HepG2 (cell line): ENCODE measurements around the gene TTC38. TPM values are rescaled to one million over a fixed set of nuclear protein-coding genes. Genes with fewer than 3 reads are reported as not detected.

Experiments
- BRD4 ChIP-seq: sonication (generic); formaldehyde crosslinking; IDR thresholded peaks from 2 replicates; pipeline ENCODE4 v1.4.0; 2020; ENCODE audit warnings: missing genetic modification reagents
- CBX5 ChIP-seq: sonication (generic); formaldehyde crosslinking; IDR thresholded peaks from 2 replicates; pipeline ENCODE4 v1.4.0; 2020; ENCODE audit warnings: missing genetic modification reagents, borderline replicate concordance
- CEBPB ChIP-seq: IDR thresholded peaks from 2 replicates; pipeline ENCODE4 v1.6.1; 2011; ENCODE audit warnings: low read depth, low read length, improper control_type of control experiment, borderline replicate concordance
- DNMT3B ChIP-seq: conservative IDR thresholded peaks from 2 replicates; pipeline ENCODE4 v1.6.1; 2016; ENCODE audit warnings: missing biosample characterization, control low read depth
- FOSL1 ChIP-seq: sonication (generic); formaldehyde crosslinking; IDR thresholded peaks from 2 replicates; pipeline ENCODE4 v1.9.0; 2021; ENCODE audit warnings: missing genetic modification reagents, borderline replicate concordance
- KDM2A ChIP-seq: sonication (generic); formaldehyde crosslinking; IDR thresholded peaks from 2 replicates; pipeline ENCODE4 v1.4.0; 2020; ENCODE audit warnings: low read depth, missing genetic modification reagents, borderline replicate concordance
- MNT ChIP-seq: fragments of 450-650 bp; IDR thresholded peaks from 2 replicates; pipeline ENCODE4 v1.6.1; 2016
- RARA ChIP-seq: IDR thresholded peaks from 2 replicates; pipeline ENCODE4 v1.6.1; 2016; ENCODE audit warnings: missing genetic modification reagents, missing compliant biosample characterization
- SNAI1 ChIP-seq: sonication (generic); formaldehyde crosslinking; IDR thresholded peaks from 2 replicates; pipeline ENCODE4 v1.5.0; 2020; ENCODE audit warnings: mild to moderate bottlenecking, missing genetic modification reagents, borderline replicate concordance
- SNRNP70 ChIP-seq: fragments of 200-400 bp; formaldehyde crosslinking; IDR thresholded peaks from 2 replicates; pipeline ENCODE4 v1.6.1; 2017; ENCODE audit warnings: mild to moderate bottlenecking, low read depth, low read length, moderate library complexity
- ZBTB4 ChIP-seq: sonication (generic); formaldehyde crosslinking; IDR thresholded peaks from 2 replicates; pipeline ENCODE4 v1.4.0; 2020; ENCODE audit warnings: missing genetic modification reagents, mild to moderate bottlenecking, borderline replicate concordance
- ZFP36L2 ChIP-seq: sonication (generic); formaldehyde crosslinking; IDR thresholded peaks from 2 replicates; pipeline ENCODE4 v1.4.0; 2020; ENCODE audit warnings: missing genetic modification reagents
- ZFP41 ChIP-seq: sonication (generic); formaldehyde crosslinking; IDR thresholded peaks from 2 replicates; pipeline ENCODE4 v1.4.0; 2020; ENCODE audit warnings: mild to moderate bottlenecking, missing genetic modification reagents, borderline replicate concordance
- ZNF451 ChIP-seq: sonication (generic); formaldehyde crosslinking; IDR thresholded peaks from 2 replicates; pipeline ENCODE4 v1.5.0; 2020; ENCODE audit warnings: mild to moderate bottlenecking, missing genetic modification reagents
- ZNF549 ChIP-seq: sonication (generic); formaldehyde crosslinking; IDR thresholded peaks from 2 replicates; pipeline ENCODE4 v1.5.0; 2020; ENCODE audit warnings: missing genetic modification reagents
- ZNF747 ChIP-seq: sonication (generic); formaldehyde crosslinking; IDR thresholded peaks from 2 replicates; pipeline ENCODE4 v1.8.1; 2023; ENCODE audit warnings: missing genetic modification reagents, mild to moderate bottlenecking, borderline replicate concordance
- ZNF780A ChIP-seq: sonication (generic); formaldehyde crosslinking; IDR thresholded peaks from 2 replicates; pipeline ENCODE4 v1.8.0; 2022; ENCODE audit warnings: mild to moderate bottlenecking, missing genetic modification reagents, moderate library complexity
- polyA plus RNA-seq, 8 experiments: library from polyadenylated mRNA; depleted of rRNA in 3 of 8; stranded (reverse) in 7 of 8; unstranded in 1 of 8; fragments of >200 nt; fragmentation: Illumina TruSeq in 4 of 8; extraction: Trizol in 4 of 8; gene quantifications; 2 replicates each; pipeline versions ENCODE4 v1.2.1 to v1.2.3, GENCODE V29; 2011 to 2016; ENCODE audit warnings: low read depth in 4 of 8, missing spikeins in 1 of 8, mixed read lengths in 1 of 8; ENCODE audit not compliant: insufficient read depth in 1 of 8
- total RNA-seq, 5 experiments: library from RNA; depleted of rRNA; stranded (reverse); fragments of >200 nt; fragmentation: Illumina TruSeq; extraction: Trizol; gene quantifications; 2 replicates each; pipeline ENCODE4 v1.2.3, GENCODE V29; 2016; ENCODE audit warnings: low read depth in 1 of 5
- TF ChIP-seq, protein P1 (sequence below): sonication (generic); formaldehyde crosslinking; conservative IDR thresholded peaks from 2 replicates; pipeline ENCODE4 v1.4.0; 2020; ENCODE audit warnings: missing genetic modification reagents
- TF ChIP-seq, protein P2 (sequence below): sonication (generic); formaldehyde crosslinking; conservative IDR thresholded peaks from 2 replicates; pipeline ENCODE4 v1.4.0; 2020; ENCODE audit warnings: missing genetic modification reagents

Gene TTC38
- total and polyA plus RNA-seq, 2 of the 13 experiments (the other 11 are each of a cell fraction or from before 2014, with no cell fraction given): 101 to 105 TPM

DNA sequence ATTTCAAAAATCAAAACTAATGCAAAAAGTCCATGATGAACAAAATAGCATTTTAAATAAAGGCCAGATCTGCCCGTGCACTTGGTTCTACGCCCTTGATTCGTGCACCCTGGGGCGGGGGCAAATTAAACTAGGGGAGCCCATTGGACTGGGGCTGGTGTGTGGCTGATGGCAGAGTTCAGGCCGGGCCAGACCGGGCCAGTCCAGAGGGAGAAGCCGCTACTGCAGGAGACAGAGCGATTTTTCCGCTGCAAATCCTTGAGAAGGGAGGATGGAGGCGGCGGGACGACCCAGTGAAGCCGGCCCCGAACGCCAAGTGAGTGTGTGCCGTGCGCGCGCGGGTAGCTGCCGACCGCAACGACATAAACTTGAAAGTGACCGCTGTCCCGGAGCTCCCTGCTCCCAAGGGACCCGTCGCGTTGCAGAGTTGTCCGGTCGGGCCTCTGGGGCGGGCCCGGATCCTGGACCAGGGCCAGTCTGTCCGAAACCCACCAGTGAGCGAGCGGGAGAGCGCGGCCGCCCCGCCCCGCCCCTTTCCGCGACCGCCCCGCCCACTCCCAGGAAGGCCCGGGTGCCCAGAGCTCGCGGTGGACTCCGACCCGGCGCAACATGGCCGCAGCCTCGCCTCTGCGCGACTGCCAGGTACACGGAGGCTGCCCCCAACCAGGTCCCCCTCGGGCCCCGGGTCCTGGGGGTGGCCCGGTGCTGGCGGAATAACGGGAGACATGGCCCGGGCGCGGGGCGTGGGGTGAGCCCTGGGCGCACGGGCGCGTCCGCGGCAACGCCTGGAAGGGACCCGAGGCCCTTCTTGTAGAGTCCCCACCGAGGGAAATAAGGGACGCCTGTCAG is at the start of gene TTC38 (continued):
- TF ChIP-seq MNT: 0 out of 2 replicates have a peak, but pooled peaks have one; percentile 2
- TF ChIP-seq ZNF747 (CRISPR knock-in tag): no peak
- no peak for TF ChIP-seq ZFP36L2
- TF ChIP-seq, protein P1, sequence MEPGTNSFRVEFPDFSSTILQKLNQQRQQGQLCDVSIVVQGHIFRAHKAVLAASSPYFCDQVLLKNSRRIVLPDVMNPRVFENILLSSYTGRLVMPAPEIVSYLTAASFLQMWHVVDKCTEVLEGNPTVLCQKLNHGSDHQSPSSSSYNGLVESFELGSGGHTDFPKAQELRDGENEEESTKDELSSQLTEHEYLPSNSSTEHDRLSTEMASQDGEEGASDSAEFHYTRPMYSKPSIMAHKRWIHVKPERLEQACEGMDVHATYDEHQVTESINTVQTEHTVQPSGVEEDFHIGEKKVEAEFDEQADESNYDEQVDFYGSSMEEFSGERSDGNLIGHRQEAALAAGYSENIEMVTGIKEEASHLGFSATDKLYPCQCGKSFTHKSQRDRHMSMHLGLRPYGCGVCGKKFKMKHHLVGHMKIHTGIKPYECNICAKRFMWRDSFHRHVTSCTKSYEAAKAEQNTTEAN (CRISPR knock-in tag): no peak
- no peak for TF ChIP-seq ZNF451
- no peak for TF ChIP-seq ZFP41
- no peak for TF ChIP-seq CEBPB
- TF ChIP-seq BRD4: 0 out of 2 replicates have a peak, but pooled peaks have one; percentile 16
- TF ChIP-seq, protein P2, sequence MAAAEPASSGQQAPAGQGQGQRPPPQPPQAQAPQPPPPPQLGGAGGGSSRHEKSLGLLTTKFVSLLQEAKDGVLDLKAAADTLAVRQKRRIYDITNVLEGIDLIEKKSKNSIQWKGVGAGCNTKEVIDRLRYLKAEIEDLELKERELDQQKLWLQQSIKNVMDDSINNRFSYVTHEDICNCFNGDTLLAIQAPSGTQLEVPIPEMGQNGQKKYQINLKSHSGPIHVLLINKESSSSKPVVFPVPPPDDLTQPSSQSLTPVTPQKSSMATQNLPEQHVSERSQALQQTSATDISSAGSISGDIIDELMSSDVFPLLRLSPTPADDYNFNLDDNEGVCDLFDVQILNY (CRISPR knock-in tag): 0 out of 2 replicates have a peak, but pooled peaks have one; percentile 31
- no peak for TF ChIP-seq SNAI1 (CRISPR knock-in tag)
- TF ChIP-seq FOSL1 (CRISPR knock-in tag): no peak
- TF ChIP-seq DNMT3B (CRISPR knock-in tag): no peak
- TF ChIP-seq ZNF780A (CRISPR knock-in tag): no peak
- no peak for TF ChIP-seq SNRNP70
- TF ChIP-seq ZBTB4 (CRISPR knock-in tag): peak; percentile 70; the same call in 1 of the 2 replicates
- 0 out of 2 replicates have a peak, but pooled peaks have one; percentile 17 for TF ChIP-seq CBX5
- TF ChIP-seq ZNF549: no peak
- peak; percentile 77 for TF ChIP-seq RARA
- TF ChIP-seq KDM2A: peak; percentile 78
